B cell (primary cell): ENCODE results near the gene A1BG.

Experiments
- EZH2 ChIP-seq: IDR thresholded peaks from 2 replicates; pipeline ENCODE4 v1.6.1; 2012; ENCODE audit warnings: borderline replicate concordance, low read depth, mild to moderate bottlenecking, moderate library complexity, low read length; ENCODE audit not compliant: insufficient read depth, poor library complexity, severe bottlenecking
- TF ChIP-seq, protein P1 (sequence below): fragments of 200-600 bp; IDR thresholded peaks from one replicate; pipeline ENCODE4 v1.8.0; 2022; ENCODE audit warnings: antibody characterized with exemption, mild to moderate bottlenecking

- TF ChIP-seq, protein P1, sequence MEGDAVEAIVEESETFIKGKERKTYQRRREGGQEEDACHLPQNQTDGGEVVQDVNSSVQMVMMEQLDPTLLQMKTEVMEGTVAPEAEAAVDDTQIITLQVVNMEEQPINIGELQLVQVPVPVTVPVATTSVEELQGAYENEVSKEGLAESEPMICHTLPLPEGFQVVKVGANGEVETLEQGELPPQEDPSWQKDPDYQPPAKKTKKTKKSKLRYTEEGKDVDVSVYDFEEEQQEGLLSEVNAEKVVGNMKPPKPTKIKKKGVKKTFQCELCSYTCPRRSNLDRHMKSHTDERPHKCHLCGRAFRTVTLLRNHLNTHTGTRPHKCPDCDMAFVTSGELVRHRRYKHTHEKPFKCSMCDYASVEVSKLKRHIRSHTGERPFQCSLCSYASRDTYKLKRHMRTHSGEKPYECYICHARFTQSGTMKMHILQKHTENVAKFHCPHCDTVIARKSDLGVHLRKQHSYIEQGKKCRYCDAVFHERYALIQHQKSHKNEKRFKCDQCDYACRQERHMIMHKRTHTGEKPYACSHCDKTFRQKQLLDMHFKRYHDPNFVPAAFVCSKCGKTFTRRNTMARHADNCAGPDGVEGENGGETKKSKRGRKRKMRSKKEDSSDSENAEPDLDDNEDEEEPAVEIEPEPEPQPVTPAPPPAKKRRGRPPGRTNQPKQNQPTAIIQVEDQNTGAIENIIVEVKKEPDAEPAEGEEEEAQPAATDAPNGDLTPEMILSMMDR = no peak
- no peak for TF ChIP-seq EZH2
Measured at GRCh38 chr19:58296104-58296503, 57.2 kb downstream of the A1BG start.
